CD14-positive monocyte (primary cell): ENCODE results near the gene FRMPD4. TPM values are rescaled to one million over a fixed set of nuclear protein-coding genes. Genes with fewer than 3 reads are reported as not detected.

Source experiments
- DNase-seq, 3 donors: peaks; one replicate each; pipeline ENCODE4 v3.0.0-alpha.2; 2011 to 2022
- H2AFZ ChIP-seq: 2 replicates; pipeline ENCODE4 v1.6.0; 2012; ENCODE audit warnings: mild to moderate bottlenecking, low read depth, low read length, inconsistent platforms; ENCODE audit not compliant: insufficient read depth, poor library complexity, severe bottlenecking
- H3K27ac ChIP-seq, 2 donors: 1 replicate in 1 of 2; 2 replicates in 1 of 2; pipeline ENCODE4 v1.5.1; 2012 to 2013; ENCODE audit warnings: low read length in 2 of 2, control low read depth in 1 of 2, inconsistent platforms in 1 of 2, low read depth in 1 of 2, mild to moderate bottlenecking in 1 of 2
- H3K27me3 ChIP-seq, 2 donors: one replicate each; pipeline versions ENCODE4 v1.6.0 to v1.6.1; 2011 to 2013; ENCODE audit warnings: low read length in 2 of 2; ENCODE audit not compliant: control insufficient read depth in 2 of 2, insufficient read depth in 2 of 2
- H3K36me3 ChIP-seq, 2 donors: replicated peaks in 1 of 2; 1 replicate in 1 of 2; 2 replicates in 1 of 2; pipeline versions ENCODE4 v1.5.1 to v1.6.1; 2012 to 2013; ENCODE audit warnings: low read length in 2 of 2, control low read depth in 1 of 2, inconsistent platforms in 1 of 2, mild to moderate bottlenecking in 1 of 2; ENCODE audit not compliant: insufficient read depth in 2 of 2, control insufficient read depth in 1 of 2
- H3K4me1 ChIP-seq, 2 donors: 1 replicate in 1 of 2; 2 replicates in 1 of 2; pipeline versions ENCODE4 v1.5.1 to v1.6.1; 2012 to 2013; ENCODE audit warnings: low read length in 2 of 2, control low read depth in 1 of 2, inconsistent platforms in 1 of 2, mild to moderate bottlenecking in 1 of 2, moderate library complexity in 1 of 2; ENCODE audit not compliant: insufficient read depth in 2 of 2, control insufficient read depth in 1 of 2
- H3K4me2 ChIP-seq: replicated peaks from 2 replicates; pipeline ENCODE3; 2012; ENCODE audit warnings: low read length, moderate library complexity, mild to moderate bottlenecking; ENCODE audit not compliant: poor library complexity, severe bottlenecking; ENCODE audit errors: extremely low read depth
- H3K4me3 ChIP-seq, 3 experiments: fragments of 200-600 bp in 1 of 3; sonication (generic) in 1 of 3; replicated peaks in 1 of 3; 1 replicate in 2 of 3; 2 replicates in 1 of 3; pipeline ENCODE4 v1.5.1; 2011 to 2013; ENCODE audit warnings: low read length in 3 of 3, mild to moderate bottlenecking in 3 of 3, control low read depth in 2 of 3, low read depth in 2 of 3, inconsistent platforms in 1 of 3, moderate library complexity in 1 of 3
- H3K79me2 ChIP-seq: 2 replicates; pipeline ENCODE4 v1.6.0; 2012; ENCODE audit warnings: mild to moderate bottlenecking, control low read depth, inconsistent platforms, low read length, moderate library complexity; ENCODE audit not compliant: insufficient read depth
- H3K9ac ChIP-seq: 2 replicates; pipeline ENCODE4 v1.6.0; 2017; ENCODE audit warnings: low read length, mild to moderate bottlenecking; ENCODE audit not compliant: insufficient read depth, poor library complexity, severe bottlenecking
- H3K9me3 ChIP-seq, 2 donors: replicated peaks in 1 of 2; 1 replicate in 1 of 2; 2 replicates in 1 of 2; pipeline versions ENCODE4 v1.5.1 to v1.6.1; 2012 to 2013; ENCODE audit warnings: low read length in 2 of 2, control low read depth in 1 of 2; ENCODE audit not compliant: control insufficient read depth in 1 of 2, insufficient read depth in 1 of 2
- H4K20me1 ChIP-seq: 2 replicates; pipeline ENCODE4 v1.6.0; 2012; ENCODE audit warnings: mild to moderate bottlenecking, low read length, control low read depth, moderate library complexity; ENCODE audit not compliant: insufficient read depth
- H3K27ac Mint-ChIP-seq, 7 donors: one replicate each; pipeline ENCODE4 v1.8.0; 2020; ENCODE audit warnings: mild to moderate bottlenecking in 7 of 7, mixed read lengths in 7 of 7, moderate library complexity in 6 of 7, inconsistent platforms in 2 of 7
- H3K27me3 Mint-ChIP-seq, 3 donors: one replicate each; pipeline ENCODE4 v1.8.0; 2021 to 2022; ENCODE audit warnings: low read depth in 3 of 3, mild to moderate bottlenecking in 3 of 3, mixed read lengths in 3 of 3, moderate library complexity in 3 of 3, inconsistent platforms in 1 of 3
- H3K36me3 Mint-ChIP-seq, 2 donors: one replicate each; pipeline ENCODE4 v1.8.0; 2020; ENCODE audit warnings: mixed read lengths in 2 of 2, inconsistent platforms in 1 of 2, mild to moderate bottlenecking in 1 of 2
- H3K4me1 Mint-ChIP-seq: one replicate; pipeline ENCODE4 v1.8.0; 2020; ENCODE audit warnings: mild to moderate bottlenecking, mixed read lengths
- H3K4me3 Mint-ChIP-seq, 2 donors: one replicate each; pipeline ENCODE4 v1.8.0; 2020; ENCODE audit warnings: mild to moderate bottlenecking in 2 of 2, mixed read lengths in 2 of 2, moderate library complexity in 1 of 2
- H3K9me3 Mint-ChIP-seq, 7 donors: one replicate each; pipeline ENCODE4 v1.8.0; 2020 to 2022; ENCODE audit warnings: mixed read lengths in 7 of 7, mild to moderate bottlenecking in 6 of 7, moderate library complexity in 6 of 7, inconsistent platforms in 2 of 7
- CTCF ChIP-seq: fragments of 200-600 bp; IDR thresholded peaks from one replicate; pipeline ENCODE4 v1.8.0; 2022; ENCODE audit warnings: antibody characterized with exemption, mild to moderate bottlenecking
- WGBS: methylation state at CpG from one replicate; pipeline ENCODE4 v1.1.5; 2013; ENCODE audit warnings: missing lambda C conversion rate; ENCODE audit not compliant: insufficient coverage; 5-methylcytosine and 5-hydroxymethylcytosine counted together
- intact Hi-C, 2 donors: fragments of 100-400 bp; cut with micrococcal nuclease; formaldehyde crosslinking; loops; one replicate each; pipeline versions ENCODE4 v1.15.0 to v1.15.1; 2023
- polyA plus RNA-seq, 3 donors: library from polyadenylated mRNA; depleted of rRNA in 1 of 3; unstranded in 2 of 3; stranded (reverse) in 1 of 3; fragments of 300-500 nt in 2 of 3; fragments of >200 nt in 1 of 3; fragmentation: Illumina TruSeq in 2 of 3; gene quantifications; 1 replicate in 2 of 3; 2 replicates in 1 of 3; pipeline ENCODE4 v1.2.3, GENCODE V29; 2012 to 2021

The FRMPD4 gene
- polyA plus RNA-seq, 3 donors = not detected

- H3K79me2 ChIP-seq = no peaks in the 10 kb centered on the region
- H3K27ac ChIP-seq = no peak overlapping the region
- H3K9me3 ChIP-seq = no peaks in the 10 kb centered on the region
- H3K4me2 ChIP-seq = no peak overlapping the region
- DNase-seq = no peak
- Mint-ChIP-seq H3K4me3 (no peak overlapping the region), H3K27me3 (no peaks in the 10 kb centered on the region), H3K4me1 (no peaks in the 10 kb centered on the region), H3K9me3 (peaks cover 0 to 5% (median 0%) of the 10 kb centered on the region in 7 donors), H3K36me3 (no peaks in the 10 kb centered on the region), H3K27ac (peak overlapping the region in 1 of 7 donors; percentile 10)
- H2AFZ ChIP-seq = no peak overlapping the region
- intact Hi-C loops = no loop called here
- no peak for TF ChIP-seq CTCF
- no peaks in the 10 kb centered on the region for H3K4me1 ChIP-seq
- H3K4me3 ChIP-seq = no peak overlapping the region
- no peaks in the 10 kb centered on the region for H3K27me3 ChIP-seq
- WGBS = no CpG with 5 or more reads among the region's 1 CpG
- no peak overlapping the region for H3K9ac ChIP-seq
- no peaks in the 10 kb centered on the region for H3K36me3 ChIP-seq
- H4K20me1 ChIP-seq = no peaks in the 10 kb centered on the region
Measured at GRCh38 chrX:12263211-12263610, 124.9 kb downstream of the FRMPD4 start.

GRCh38 chrX:12269484-12269883, 131.2 kb downstream of the FRMPD4 start:
- no peak overlapping the region for H3K27ac Mint-ChIP-seq
- no CpG with 5 or more reads among the region's 2 CpGs for WGBS
- no peaks in the 10 kb centered on the region for H3K4me1 Mint-ChIP-seq
- H3K27me3 ChIP-seq = no peaks in the 10 kb centered on the region
- intact Hi-C loops = no loop called here
- no peak overlapping the region for H3K27ac ChIP-seq
- no peak overlapping the region for H3K9ac ChIP-seq
- no peaks in the 10 kb centered on the region for H4K20me1 ChIP-seq
- H3K4me2 ChIP-seq = no peak overlapping the region
- H3K79me2 ChIP-seq = no peaks in the 10 kb centered on the region
- no peak overlapping the region for H2AFZ ChIP-seq
- no peaks in the 10 kb centered on the region for H3K4me1 ChIP-seq
- H3K4me3 Mint-ChIP-seq = no peak overlapping the region
- H3K36me3 Mint-ChIP-seq = no peaks in the 10 kb centered on the region
- H3K36me3 ChIP-seq = no peaks in the 10 kb centered on the region
- peaks cover 0 to 2% (median 0%) of the 10 kb centered on the region in 7 donors for H3K9me3 Mint-ChIP-seq
- H3K4me3 ChIP-seq = no peak overlapping the region
- H3K9me3 ChIP-seq = no peaks in the 10 kb centered on the region
- TF ChIP-seq CTCF = no peak
- DNase-seq = no peak
- no peaks in the 10 kb centered on the region for H3K27me3 Mint-ChIP-seq
